Panc1 (cell line): ENCODE data around the gene CCDC148. TPM values are rescaled to one million over a fixed set of nuclear protein-coding genes. Genes with fewer than 3 reads are reported as not detected.

ENCODE experiments used
- ATAC-seq: fragments of 200-7000 bp; cut with Tn5 transposase; 2 replicates; pipeline ENCODE4 v1.9.1; 2020; ENCODE audit warnings: mild to moderate bottlenecking, moderate library complexity
- BruUV-seq: library from RNA; stranded (reverse); fragments of 400-500 nt; replicated peaks from 2 replicates; lab custom pipeline; 2021; lab: Mats Ljungman, UMichigan
- CTCF ChIA-PET: fragments of 300-600 bp; sonication (Branson Sonifier 250); formaldehyde crosslinking; loops from one replicate; lab custom pipeline; 2022; ENCODE audit warnings: antibody characterized with exemption; lab: Charles Lee
- POLR2A ChIA-PET: fragments of 300-600 bp; sonication (Branson Sonifier 250); formaldehyde crosslinking; loops from one replicate; lab custom pipeline; 2022; ENCODE audit warnings: antibody characterized with exemption; lab: Charles Lee
- DNase-seq: peaks from one replicate; pipeline ENCODE4 v3.0.0-alpha.2; 2010; ENCODE audit warnings: low read depth, low spot score
- H3K27ac ChIP-seq: 2 replicates; pipeline ENCODE4 v1.5.1; 2011; ENCODE audit warnings: mild to moderate bottlenecking, low read length, inconsistent platforms
- H3K27me3 ChIP-seq: fragments of 200-500 bp; sonication (Bioruptor generic); 2 replicates; pipeline ENCODE4 v1.6.0; 2014; ENCODE audit warnings: low read length, inconsistent platforms; ENCODE audit not compliant: control insufficient read depth, insufficient read depth
- H3K36me3 ChIP-seq: fragments of 200-500 bp; sonication (Bioruptor generic); 2 replicates; pipeline ENCODE4 v1.5.1; 2014; ENCODE audit warnings: inconsistent platforms, mild to moderate bottlenecking, low read length, moderate library complexity; ENCODE audit not compliant: control insufficient read depth, insufficient read depth
- H3K4me1 ChIP-seq: 2 replicates; pipeline ENCODE4 v1.5.1; 2011; ENCODE audit warnings: inconsistent platforms, mild to moderate bottlenecking, low read length, moderate library complexity; ENCODE audit not compliant: control insufficient read depth, insufficient read depth
- H3K4me3 ChIP-seq, 2 experiments: 2 replicates each; pipeline ENCODE4 v1.5.1; 2011 to 2012; ENCODE audit warnings: low read depth in 2 of 2, low read length in 2 of 2, mild to moderate bottlenecking in 2 of 2, inconsistent platforms in 1 of 2, moderate library complexity in 1 of 2
- H3K9me3 ChIP-seq: fragments of 200-500 bp; sonication (Bioruptor generic); 2 replicates; pipeline ENCODE4 v1.5.1; 2014; ENCODE audit warnings: low read depth, mild to moderate bottlenecking, inconsistent platforms, low read length, moderate library complexity; ENCODE audit not compliant: control insufficient read depth, insufficient read depth
- POLR2AphosphoS5 ChIP-seq: IDR thresholded peaks from 2 replicates; pipeline ENCODE4 v1.6.1; 2012; ENCODE audit warnings: mild to moderate bottlenecking, low read depth, low read length, moderate library complexity
- SIN3A ChIP-seq: IDR thresholded peaks from 2 replicates; pipeline ENCODE4 v1.6.1; 2012; ENCODE audit warnings: low read depth, mild to moderate bottlenecking, low read length, moderate library complexity, borderline replicate concordance; ENCODE audit not compliant: insufficient read depth
- TCF7L2 ChIP-seq: IDR thresholded peaks from 2 replicates; pipeline ENCODE4 v1.6.1; 2011; ENCODE audit warnings: mild to moderate bottlenecking, low read depth, low read length, inconsistent platforms
- in situ Hi-C: cut with HindIII; loops from 2 replicates; pipeline ENCODE4 v1.10.0; 2016; ENCODE audit warnings: low sequenced_read_pairs, low pct_unique_long_range_greater_than_20kb
- intact Hi-C: fragments of 100-400 bp; cut with micrococcal nuclease; formaldehyde crosslinking; loops from one replicate; pipeline ENCODE4 v1.10.0; 2022; ENCODE audit not compliant: unreplicated experiment
- total RNA-seq: library from RNA; stranded (reverse); gene quantifications from one replicate; pipeline ENCODE4 v1.2.1, GENCODE V29; 2021; ENCODE audit not compliant: unreplicated experiment
- TF ChIP-seq, protein P1 (sequence below), 2 experiments: IDR thresholded peaks; 2 replicates each; pipeline ENCODE4 v1.6.1; 2011 to 2012; ENCODE audit warnings: low read depth in 2 of 2, control low read depth in 1 of 2, low read length in 1 of 2, mild to moderate bottlenecking in 1 of 2, moderate library complexity in 1 of 2; ENCODE audit not compliant: insufficient read depth in 1 of 2
- TF ChIP-seq, protein P2 (sequence below): fragments of 450-650 bp; IDR thresholded peaks from 2 replicates; pipeline ENCODE4 v1.5.1; 2017; ENCODE audit warnings: mild to moderate bottlenecking

The CCDC148 gene
- total RNA-seq, 1 experiment from 2014 or later = 0.92 TPM

- no peak for DNase-seq
- intact Hi-C loops = no loop called here
- H3K36me3 ChIP-seq = no peaks in the 10 kb centered on the region
- H3K27me3 ChIP-seq = no peaks in the 10 kb centered on the region
- no peak overlapping the region for H3K4me3 ChIP-seq
- peaks cover 30% of the 10 kb centered on the region for H3K4me1 ChIP-seq
- no peak for TF ChIP-seq SIN3A
- TF ChIP-seq, protein P1, sequence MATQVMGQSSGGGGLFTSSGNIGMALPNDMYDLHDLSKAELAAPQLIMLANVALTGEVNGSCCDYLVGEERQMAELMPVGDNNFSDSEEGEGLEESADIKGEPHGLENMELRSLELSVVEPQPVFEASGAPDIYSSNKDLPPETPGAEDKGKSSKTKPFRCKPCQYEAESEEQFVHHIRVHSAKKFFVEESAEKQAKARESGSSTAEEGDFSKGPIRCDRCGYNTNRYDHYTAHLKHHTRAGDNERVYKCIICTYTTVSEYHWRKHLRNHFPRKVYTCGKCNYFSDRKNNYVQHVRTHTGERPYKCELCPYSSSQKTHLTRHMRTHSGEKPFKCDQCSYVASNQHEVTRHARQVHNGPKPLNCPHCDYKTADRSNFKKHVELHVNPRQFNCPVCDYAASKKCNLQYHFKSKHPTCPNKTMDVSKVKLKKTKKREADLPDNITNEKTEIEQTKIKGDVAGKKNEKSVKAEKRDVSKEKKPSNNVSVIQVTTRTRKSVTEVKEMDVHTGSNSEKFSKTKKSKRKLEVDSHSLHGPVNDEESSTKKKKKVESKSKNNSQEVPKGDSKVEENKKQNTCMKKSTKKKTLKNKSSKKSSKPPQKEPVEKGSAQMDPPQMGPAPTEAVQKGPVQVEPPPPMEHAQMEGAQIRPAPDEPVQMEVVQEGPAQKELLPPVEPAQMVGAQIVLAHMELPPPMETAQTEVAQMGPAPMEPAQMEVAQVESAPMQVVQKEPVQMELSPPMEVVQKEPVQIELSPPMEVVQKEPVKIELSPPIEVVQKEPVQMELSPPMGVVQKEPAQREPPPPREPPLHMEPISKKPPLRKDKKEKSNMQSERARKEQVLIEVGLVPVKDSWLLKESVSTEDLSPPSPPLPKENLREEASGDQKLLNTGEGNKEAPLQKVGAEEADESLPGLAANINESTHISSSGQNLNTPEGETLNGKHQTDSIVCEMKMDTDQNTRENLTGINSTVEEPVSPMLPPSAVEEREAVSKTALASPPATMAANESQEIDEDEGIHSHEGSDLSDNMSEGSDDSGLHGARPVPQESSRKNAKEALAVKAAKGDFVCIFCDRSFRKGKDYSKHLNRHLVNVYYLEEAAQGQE (IDR thresholded peaks at IDR 0.05; ENCODE audit: insufficient read depth in 1 of 2, low read depth in 2 of 2, low read length in 1 of 2) = no peak
- no peak for TF ChIP-seq POLR2AphosphoS5
- TF ChIP-seq TCF7L2 = no peak
- TF ChIP-seq, protein P2, sequence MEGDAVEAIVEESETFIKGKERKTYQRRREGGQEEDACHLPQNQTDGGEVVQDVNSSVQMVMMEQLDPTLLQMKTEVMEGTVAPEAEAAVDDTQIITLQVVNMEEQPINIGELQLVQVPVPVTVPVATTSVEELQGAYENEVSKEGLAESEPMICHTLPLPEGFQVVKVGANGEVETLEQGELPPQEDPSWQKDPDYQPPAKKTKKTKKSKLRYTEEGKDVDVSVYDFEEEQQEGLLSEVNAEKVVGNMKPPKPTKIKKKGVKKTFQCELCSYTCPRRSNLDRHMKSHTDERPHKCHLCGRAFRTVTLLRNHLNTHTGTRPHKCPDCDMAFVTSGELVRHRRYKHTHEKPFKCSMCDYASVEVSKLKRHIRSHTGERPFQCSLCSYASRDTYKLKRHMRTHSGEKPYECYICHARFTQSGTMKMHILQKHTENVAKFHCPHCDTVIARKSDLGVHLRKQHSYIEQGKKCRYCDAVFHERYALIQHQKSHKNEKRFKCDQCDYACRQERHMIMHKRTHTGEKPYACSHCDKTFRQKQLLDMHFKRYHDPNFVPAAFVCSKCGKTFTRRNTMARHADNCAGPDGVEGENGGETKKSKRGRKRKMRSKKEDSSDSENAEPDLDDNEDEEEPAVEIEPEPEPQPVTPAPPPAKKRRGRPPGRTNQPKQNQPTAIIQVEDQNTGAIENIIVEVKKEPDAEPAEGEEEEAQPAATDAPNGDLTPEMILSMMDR = no peak
- H3K27ac ChIP-seq = no peak overlapping the region
- BruUV-seq = no TSS peak
- ATAC-seq = no peak
- in situ Hi-C loops = no loop called here
- ChIA-PET POLR2A (no interaction called here), CTCF (no interaction called here)
- no peaks in the 10 kb centered on the region for H3K9me3 ChIP-seq
These were observed 38.6 kb upstream of the CCDC148 start for GRCh38 chr2:158495175-158495574.

GRCh38 chr2:158493458-158493857, 36.9 kb upstream of the CCDC148 start:
- in situ Hi-C loops = no loop called here
- Histone ChIP-seq H3K27me3 (no peaks in the 10 kb centered on the region), H3K36me3 (no peaks in the 10 kb centered on the region), H3K27ac (no peak overlapping the region), H3K4me3 (no peak overlapping the region), H3K4me1 (peaks cover 21% of the 10 kb centered on the region), H3K9me3 (no peaks in the 10 kb centered on the region)
- no peak for DNase-seq
- ATAC-seq = no peak
- TF ChIP-seq TCF7L2 (no peak), SIN3A (no peak), POLR2AphosphoS5 (no peak)
- TF ChIP-seq, protein P1 (IDR thresholded peaks at IDR 0.05; ENCODE audit: insufficient read depth in 1 of 2, low read depth in 2 of 2, low read length in 1 of 2) = no peak
- TF ChIP-seq, protein P2 = no peak
- ChIA-PET POLR2A (interaction anchor here (0.5 to 0.6 kb wide), 2 partner anchors 32 to 617 kb away, joined by 3 read pairs; partner anchors contain the start of gene ACVR1), CTCF (no interaction called here)
- intact Hi-C loops = no loop called here
- BruUV-seq = no TSS peak
